ENCODE measurements around the gene SLC2A9. TPM values are rescaled to one million over a fixed set of nuclear protein-coding genes. Genes with fewer than 3 reads are reported as not detected.
"Not testable (repeated sequence)": the region's sequence is repeated elsewhere in the genome, so short reads cannot be mapped to it uniquely, and the experiment has no call there.

Gene SLC2A9
- total RNA-seq, 2 experiments from 2014 or later: 0.54 TPM

GRCh38 chr4:9804918-9805317 is 216.4 kb downstream of the SLC2A9 start:
- POLR2A ChIA-PET: no interaction called here
- Mint-ChIP-seq H3K4me1 (ENCODE audit: low read depth) (no peaks in the 10 kb centered on the region), H3K27ac (no peak overlapping the region), H3K4me3 (no peak overlapping the region), H3K27me3 (peaks cover 14% of the 10 kb centered on the region), H3K9me3 (no peaks in the 10 kb centered on the region), H3K36me3 (ENCODE audit: low read depth) (no peaks in the 10 kb centered on the region)
- ATAC-seq (no peak), DNase-seq (no peak)
- CTCF ChIA-PET: no interaction called here
- intact Hi-C loops (cut with micrococcal nuclease): no loop called here
- no peak for TF ChIP-seq CTCF (IDR thresholded peaks at IDR 0.05)

- intact Hi-C loops (cut with micrococcal nuclease): no loop called here
- no peaks in the 10 kb centered on the region for H3K9me3 Mint-ChIP-seq
- DNase-seq (no peak), ATAC-seq (no peak)
- H3K4me1 Mint-ChIP-seq (ENCODE audit: low read depth): no peaks in the 10 kb centered on the region
- H3K27me3 Mint-ChIP-seq: peaks cover 26% of the 10 kb centered on the region
- no peak overlapping the region for H3K4me3 Mint-ChIP-seq
- ChIA-PET CTCF (interaction anchor here (1.3 kb wide), 1 partner anchor 213 kb away, joined by 4 read pairs; no protein-coding TSS in a partner anchor), POLR2A (interaction anchor here (0.6 to 1.4 kb wide), 2 partner anchors 89 to 228 kb away, joined by 3 read pairs; no protein-coding TSS in a partner anchor)
- TF ChIP-seq CTCF (IDR thresholded peaks at IDR 0.05): no peak
- H3K36me3 Mint-ChIP-seq (ENCODE audit: low read depth): no peaks in the 10 kb centered on the region
- no peak overlapping the region for H3K27ac Mint-ChIP-seq
These were observed 220.4 kb downstream of the SLC2A9 start for GRCh38 chr4:9800848-9801247.

GRCh38 chr4:9796641-9797040 is 224.7 kb downstream of the SLC2A9 start:
- ATAC-seq; CTCF ChIA-PET; H3K27ac Mint-ChIP-seq; H3K4me1 Mint-ChIP-seq (ENCODE audit: low read depth); H3K36me3 Mint-ChIP-seq (ENCODE audit: low read depth); H3K9me3 Mint-ChIP-seq; POLR2A ChIA-PET; H3K4me3 Mint-ChIP-seq; intact Hi-C loops (cut with micrococcal nuclease); DNase-seq: not testable (repeated sequence)
- peaks cover 18% of the 10 kb centered on the region for H3K27me3 Mint-ChIP-seq

GRCh38 chr4:9792381-9792780 is 228.9 kb downstream of the SLC2A9 start:
- no peak for TF ChIP-seq CTCF (IDR thresholded peaks at IDR 0.05)
- Mint-ChIP-seq H3K27me3 (peaks cover 23% of the 10 kb centered on the region), H3K36me3 (ENCODE audit: low read depth) (no peaks in the 10 kb centered on the region), H3K4me3 (no peak overlapping the region), H3K27ac (no peak overlapping the region), H3K4me1 (ENCODE audit: low read depth) (no peaks in the 10 kb centered on the region), H3K9me3 (no peaks in the 10 kb centered on the region)
- DNase-seq: no peak
- ATAC-seq: no peak
- POLR2A ChIA-PET: no interaction called here
- intact Hi-C loops (cut with micrococcal nuclease): no loop called here
- CTCF ChIA-PET: no interaction called here

GRCh38 chr4:9785891-9786290 is 235.4 kb downstream of the SLC2A9 start:
- H3K27me3 Mint-ChIP-seq: peaks cover 40% of the 10 kb centered on the region
- H3K4me1 Mint-ChIP-seq (ENCODE audit: low read depth); H3K9me3 Mint-ChIP-seq; CTCF ChIA-PET; POLR2A ChIA-PET; H3K4me3 Mint-ChIP-seq; ATAC-seq; H3K36me3 Mint-ChIP-seq (ENCODE audit: low read depth); H3K27ac Mint-ChIP-seq; DNase-seq; intact Hi-C loops (cut with micrococcal nuclease): not testable (repeated sequence)

GRCh38 chr4:9782136-9782436 is 239.2 kb downstream of the SLC2A9 start:
- TF ChIP-seq CTCF (IDR thresholded peaks at IDR 0.05): no peak
- Mint-ChIP-seq H3K4me1 (ENCODE audit: low read depth) (no peaks in the 10 kb centered on the region), H3K27ac (no peak overlapping the region), H3K27me3 (peaks cover 52% of the 10 kb centered on the region), H3K9me3 (no peaks in the 10 kb centered on the region), H3K36me3 (ENCODE audit: low read depth) (no peaks in the 10 kb centered on the region), H3K4me3 (no peak overlapping the region)
- CTCF ChIA-PET: no interaction called here
- intact Hi-C loops (cut with micrococcal nuclease): no loop called here
- DNase-seq (no peak), ATAC-seq (no peak)
- POLR2A ChIA-PET: no interaction called here

All from activated CD8-positive, alpha-beta T cell treated with anti-CD3 and anti-CD28 coated beads for 36 hours (primary cell).